ENCODE measurements around the gene ESM1. TPM values are rescaled to one million over a fixed set of nuclear protein-coding genes. Genes with fewer than 3 reads are reported as not detected.

ESM1 gene
- 0.16 and 0.73 TPM in 2 replicates for total RNA-seq

GRCh38 chr5:54985301-54986268 is at the start of gene ESM1:
ESM1 (minus strand) TSS chr5:54985593; CDS start chr5:54985517, 76 bp downstream.

Other genes starting within 250 kb of the ESM1 start
- not detected in 2 replicates for gene GZMK, start 38.7 kb upstream of the ESM1 start, total RNA-seq
- not detected in 2 replicates for gene GZMA, start 117.1 kb upstream of the ESM1 start, total RNA-seq
- gene GPX8, start 174.6 kb upstream of the ESM1 start, total RNA-seq, result 128 and 131 TPM in 2 replicates
- under 0.01 TPM in 1 of 2 replicates, not detected in the other for gene CDC20B, start 187.6 kb upstream of the ESM1 start, total RNA-seq
- gene MCIDAS, start 241.7 kb upstream of the ESM1 start, total RNA-seq, result not detected in 2 replicates
- 0.16 TPM in 1 of 2 replicates, not detected in the other for gene CCNO, start 248.0 kb upstream of the ESM1 start, total RNA-seq